ENCODE data around the gene CBX4. TPM values are rescaled to one million over a fixed set of nuclear protein-coding genes. Genes with fewer than 3 reads are reported as not detected.
A peak's percentile ranks its signal among the peaks of the same experiment; 100 is the strongest.

The CBX4 gene
- total RNA-seq (8.2 TPM), polyA plus RNA-seq (14.7 TPM)

DNA sequence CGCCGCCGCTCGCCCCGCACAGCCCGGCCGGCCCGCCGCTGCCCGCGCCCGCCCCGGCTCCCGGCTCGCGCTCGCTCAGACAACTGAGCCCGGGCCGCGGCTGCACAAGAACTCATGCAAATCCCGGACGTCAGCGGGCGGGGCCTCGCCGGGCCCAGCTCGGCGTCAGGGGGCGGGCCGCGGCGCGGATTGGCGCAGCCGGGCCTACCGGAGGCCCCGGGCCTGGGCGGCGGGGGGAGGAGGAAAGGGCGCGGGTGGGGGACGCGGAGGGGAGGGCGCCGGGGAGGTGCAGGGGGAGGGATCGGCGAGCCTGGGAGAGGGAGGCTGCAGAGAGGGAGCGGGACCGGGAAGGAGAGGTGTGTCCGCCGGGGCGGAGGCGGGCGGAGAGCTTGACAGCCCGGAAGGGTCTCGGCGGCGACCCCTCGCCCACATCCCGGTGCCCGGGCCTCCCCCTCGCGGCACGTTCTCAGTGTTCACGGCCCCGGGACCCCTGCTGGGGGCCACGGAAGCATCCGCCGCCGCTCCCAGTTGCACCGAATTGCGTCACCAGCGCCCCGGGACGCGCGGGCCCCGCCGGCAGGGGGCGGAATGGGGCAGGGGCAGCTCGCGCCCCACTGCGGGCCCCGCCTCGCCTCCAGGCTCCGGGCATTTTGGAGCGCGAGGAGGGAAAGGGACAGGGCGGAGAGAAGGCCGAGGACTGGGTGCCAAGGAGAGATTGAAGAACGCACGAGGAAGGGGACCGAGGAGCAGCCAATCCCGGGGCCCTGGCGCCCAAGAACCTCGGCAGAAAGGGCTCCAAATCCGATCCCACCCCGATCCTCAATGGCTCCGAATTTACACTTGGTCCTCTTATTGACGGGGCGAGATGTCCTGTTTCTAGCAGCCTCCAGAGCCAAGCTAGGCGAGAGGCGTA lies at the start of gene CBX4:
Gene CBX4, minus strand, starts transcription at position 85 of the 913 bp plus-strand sequence. CDS start 189 bp downstream, outside the sequence.
- DNase-seq (ENCODE audit: extremely low spot score): no peak
- Histone ChIP-seq H3K4me3 (ENCODE audit: low read depth, low read length) (peak within 1 kb of the TSS; percentile 77), H3K27ac (ENCODE audit: low read depth) (peak within 1 kb of the TSS; percentile 89), H3K4me1 (ENCODE audit: insufficient read depth) (peaks cover 4% of the 10 kb centered on the region), H3K36me3 (ENCODE audit: insufficient read depth) (no peaks in the 10 kb centered on the region)
- WGBS: under 1% methylated on average over 103 of the region's 103 CpGs

DNA sequence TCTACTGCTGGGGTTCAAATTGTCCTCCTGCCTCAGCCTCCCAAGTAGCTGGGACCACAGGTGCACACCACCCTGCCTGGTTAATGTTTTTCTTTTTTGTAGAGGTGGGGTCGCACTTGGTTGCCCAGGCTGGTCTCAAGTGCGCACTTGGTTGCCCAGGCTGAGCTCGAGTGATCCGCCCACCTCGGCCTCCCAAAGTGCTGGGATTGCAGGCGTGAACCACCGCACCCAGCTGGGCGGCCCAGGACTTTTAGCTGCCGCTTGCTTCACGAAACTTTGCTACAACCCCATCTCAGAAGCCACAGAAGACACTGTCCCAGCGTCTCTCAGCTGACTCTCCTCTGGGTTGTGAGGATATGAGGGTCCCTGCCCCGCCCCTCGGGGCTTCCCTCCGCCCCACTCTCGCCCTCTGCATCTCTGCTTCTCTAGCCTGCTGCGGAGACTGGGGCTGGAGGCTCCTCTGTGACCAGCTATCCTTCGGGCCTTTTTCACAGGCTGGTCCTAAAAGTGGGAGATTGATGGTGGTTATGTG lies 48.8 kb upstream of the CBX4 start:
- H3K36me3 ChIP-seq (ENCODE audit: insufficient read depth): no peaks in the 10 kb centered on the region
- no peak for DNase-seq (ENCODE audit: extremely low spot score)
- H3K4me1 ChIP-seq (ENCODE audit: insufficient read depth): no peaks in the 10 kb centered on the region
- no peak overlapping the region for H3K27ac ChIP-seq (ENCODE audit: low read depth)
- 91% methylated on average over 17 of the region's 17 CpGs for WGBS
- no peak overlapping the region for H3K4me3 ChIP-seq (ENCODE audit: low read depth, low read length)

DNA sequence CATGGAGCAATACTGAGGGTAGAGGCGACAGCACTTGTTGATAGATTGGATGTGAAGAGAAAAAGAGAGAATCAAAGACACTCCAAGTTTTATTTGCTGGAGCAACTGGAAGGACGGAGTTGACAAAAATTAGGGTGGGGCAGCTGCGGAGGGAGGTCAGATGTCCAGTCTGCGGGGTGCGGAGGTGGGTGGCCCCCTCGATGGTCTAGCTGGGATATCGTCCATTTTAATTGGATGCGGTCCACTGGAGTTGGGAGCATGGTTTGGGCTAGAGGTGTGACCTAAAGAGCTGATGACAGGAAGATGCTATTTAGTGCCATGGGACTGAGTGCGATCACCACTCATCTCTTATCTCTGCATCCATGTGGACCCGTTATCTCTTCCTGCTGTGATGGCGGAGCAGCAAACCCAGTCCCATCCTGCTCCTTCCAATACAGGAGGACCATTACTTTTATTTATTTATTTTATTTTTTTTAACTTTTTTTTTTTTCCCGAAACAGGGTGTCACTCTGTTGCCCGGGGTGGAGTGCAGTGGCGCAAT lies 48.3 kb upstream of the CBX4 start:
- no peaks in the 10 kb centered on the region for H3K4me1 ChIP-seq (ENCODE audit: insufficient read depth)
- DNase-seq (ENCODE audit: extremely low spot score): no peak
- H3K4me3 ChIP-seq (ENCODE audit: low read depth, low read length): no peak overlapping the region
- 70% methylated on average over 14 of the region's 14 CpGs for WGBS
- H3K36me3 ChIP-seq (ENCODE audit: insufficient read depth): no peaks in the 10 kb centered on the region
- no peak overlapping the region for H3K27ac ChIP-seq (ENCODE audit: low read depth)

DNA sequence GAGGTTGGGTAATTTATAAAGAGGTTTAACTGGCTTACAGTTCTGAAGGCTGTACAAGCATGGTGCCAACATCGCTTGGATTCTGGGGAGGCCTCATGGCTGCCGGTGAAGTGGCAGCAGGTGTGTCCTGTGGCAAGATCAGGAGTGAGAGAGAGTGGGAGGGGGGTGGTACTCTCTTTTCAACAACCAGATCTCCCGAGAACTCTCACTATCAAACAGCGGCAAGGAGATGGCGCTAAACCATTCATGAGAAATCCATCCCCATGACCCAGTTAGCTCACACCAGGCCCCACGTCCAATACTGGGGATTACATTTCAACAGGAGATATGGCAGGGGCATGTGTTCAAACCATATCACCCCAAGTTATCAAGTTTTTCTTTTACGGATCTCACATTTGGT lies 44.0 kb upstream of the CBX4 start:
- no peak for DNase-seq (ENCODE audit: extremely low spot score)
- Histone ChIP-seq H3K27ac (ENCODE audit: low read depth) (no peak overlapping the region), H3K4me3 (ENCODE audit: low read depth, low read length) (no peak overlapping the region), H3K36me3 (ENCODE audit: insufficient read depth) (no peaks in the 10 kb centered on the region), H3K4me1 (ENCODE audit: insufficient read depth) (no peaks in the 10 kb centered on the region)
- 70% methylated on average over 7 of the region's 7 CpGs for WGBS

DNA sequence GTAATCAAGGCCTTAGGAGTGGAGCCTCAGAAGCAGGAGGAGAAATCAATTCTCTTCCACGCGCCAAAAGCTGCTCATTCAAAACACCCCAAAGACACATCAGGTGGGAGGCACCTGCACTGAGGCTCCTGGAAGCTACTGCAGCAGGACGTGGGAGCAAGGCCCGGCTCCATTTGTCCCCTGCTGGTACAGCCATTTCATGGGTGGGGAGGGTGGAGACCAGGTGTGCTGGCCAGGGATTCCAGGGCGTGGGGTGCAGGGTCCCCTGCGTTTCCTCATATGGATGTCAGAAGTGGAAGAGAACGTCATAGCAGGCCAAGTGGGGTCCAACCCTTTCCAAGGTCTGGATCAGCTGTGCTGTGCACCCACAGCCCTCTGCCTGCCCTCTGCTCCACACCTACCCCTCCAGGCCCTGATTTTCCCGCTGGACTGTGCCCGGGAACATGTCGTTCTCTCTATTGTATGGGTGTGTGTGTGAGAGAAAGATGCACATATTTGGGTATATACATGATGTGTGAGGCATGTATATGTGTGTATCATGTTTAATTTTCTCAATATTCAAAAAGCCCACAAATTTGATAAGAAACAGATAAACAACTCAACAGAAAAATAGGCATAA lies 39.2 kb upstream of the CBX4 start:
- H3K36me3 ChIP-seq (ENCODE audit: insufficient read depth): no peaks in the 10 kb centered on the region
- no peak for DNase-seq (ENCODE audit: extremely low spot score)
- H3K4me3 ChIP-seq (ENCODE audit: low read depth, low read length): no peak overlapping the region
- WGBS: 82% methylated on average over 10 of the region's 10 CpGs
- H3K4me1 ChIP-seq (ENCODE audit: insufficient read depth): no peaks in the 10 kb centered on the region
- H3K27ac ChIP-seq (ENCODE audit: low read depth): no peak overlapping the region

DNA sequence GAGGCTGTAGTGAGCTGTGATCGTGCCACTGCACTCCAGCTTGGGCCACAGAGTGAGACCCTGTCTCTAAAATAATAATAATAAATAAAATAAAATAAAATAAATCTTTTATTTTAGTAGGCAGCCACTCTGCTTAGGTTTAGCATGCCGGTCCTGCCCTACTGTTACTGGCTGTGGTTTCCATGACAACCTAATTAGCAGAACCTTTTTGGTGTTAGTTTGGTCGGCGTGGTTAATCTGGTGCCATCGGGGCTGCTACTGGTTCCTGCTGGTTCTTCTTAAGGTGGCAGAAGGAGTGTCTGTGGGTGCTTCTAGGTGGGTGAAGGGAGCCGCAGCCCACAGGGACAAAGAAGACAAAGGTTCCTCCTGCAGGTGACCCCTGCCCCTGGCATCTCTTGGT lies 37.8 kb upstream of the CBX4 start:
- H3K36me3 ChIP-seq (ENCODE audit: insufficient read depth): no peaks in the 10 kb centered on the region
- DNase-seq (ENCODE audit: extremely low spot score): no peak
- no peaks in the 10 kb centered on the region for H3K4me1 ChIP-seq (ENCODE audit: insufficient read depth)
- H3K4me3 ChIP-seq (ENCODE audit: low read depth, low read length): no peak overlapping the region
- WGBS: 69% methylated on average over 6 of the region's 6 CpGs
- no peak overlapping the region for H3K27ac ChIP-seq (ENCODE audit: low read depth)

DNA sequence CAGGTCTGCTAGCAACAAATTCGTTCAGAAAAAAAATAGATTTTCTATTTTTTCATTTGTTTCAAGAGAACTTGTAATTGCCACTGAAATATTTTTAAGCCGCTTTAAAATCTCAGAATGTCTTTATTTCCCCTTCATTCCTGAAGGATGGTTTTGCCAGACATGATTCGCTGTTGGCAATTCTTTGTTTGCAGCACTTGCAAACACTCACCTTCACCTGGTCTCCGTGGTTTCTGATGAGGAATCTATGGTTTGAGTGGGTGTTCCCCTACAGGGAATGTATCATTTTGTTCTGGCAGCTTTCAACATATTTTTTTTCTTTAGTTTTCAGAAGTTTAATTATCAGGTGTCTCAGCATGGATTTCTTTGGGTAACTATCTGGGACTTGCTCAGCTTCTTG lies 36.3 kb upstream of the CBX4 start:
- DNase-seq (ENCODE audit: extremely low spot score): no peak
- Histone ChIP-seq H3K27ac (ENCODE audit: low read depth) (no peak overlapping the region), H3K4me3 (ENCODE audit: low read depth, low read length) (no peak overlapping the region), H3K4me1 (ENCODE audit: insufficient read depth) (no peaks in the 10 kb centered on the region), H3K36me3 (ENCODE audit: insufficient read depth) (no peaks in the 10 kb centered on the region)
- WGBS: 86% methylated on average over 4 of the region's 4 CpGs

DNA sequence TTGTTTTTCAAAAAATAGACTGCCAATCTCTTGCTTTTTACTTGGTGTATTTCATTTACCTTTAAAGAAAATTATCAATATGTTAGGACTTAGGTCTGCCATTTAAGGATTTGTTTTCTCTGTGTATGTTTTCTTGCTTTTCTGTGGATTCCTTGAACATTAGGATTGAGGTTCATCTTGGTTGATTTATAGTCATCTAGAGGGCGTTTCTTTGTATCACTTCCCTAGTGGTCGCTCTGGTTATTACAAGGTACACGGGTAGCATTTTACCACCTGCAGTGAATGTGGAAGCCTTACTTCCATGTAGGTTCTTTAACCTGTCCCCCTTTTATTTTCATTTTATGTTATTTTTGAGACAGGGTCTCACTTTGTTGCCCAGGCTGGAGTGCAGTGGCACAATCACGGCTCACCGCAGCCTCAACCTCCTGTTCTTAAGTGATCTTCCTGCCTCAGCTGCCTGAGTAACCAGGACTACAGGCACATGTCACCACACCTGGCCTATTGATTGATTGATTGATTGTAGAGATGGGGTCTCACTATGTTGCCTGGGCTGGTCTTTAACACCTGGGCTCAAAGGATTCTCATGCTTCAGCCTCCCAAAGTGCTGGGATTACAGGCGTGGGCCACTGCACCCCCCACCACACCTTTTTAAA lies 35.2 kb upstream of the CBX4 start:
- Histone ChIP-seq H3K4me3 (ENCODE audit: low read depth, low read length) (no peak overlapping the region), H3K4me1 (ENCODE audit: insufficient read depth) (no peaks in the 10 kb centered on the region), H3K27ac (ENCODE audit: low read depth) (no peak overlapping the region), H3K36me3 (ENCODE audit: insufficient read depth) (no peaks in the 10 kb centered on the region)
- WGBS: 45% methylated on average over 6 of the region's 6 CpGs
- no peak for DNase-seq (ENCODE audit: extremely low spot score)

DNA sequence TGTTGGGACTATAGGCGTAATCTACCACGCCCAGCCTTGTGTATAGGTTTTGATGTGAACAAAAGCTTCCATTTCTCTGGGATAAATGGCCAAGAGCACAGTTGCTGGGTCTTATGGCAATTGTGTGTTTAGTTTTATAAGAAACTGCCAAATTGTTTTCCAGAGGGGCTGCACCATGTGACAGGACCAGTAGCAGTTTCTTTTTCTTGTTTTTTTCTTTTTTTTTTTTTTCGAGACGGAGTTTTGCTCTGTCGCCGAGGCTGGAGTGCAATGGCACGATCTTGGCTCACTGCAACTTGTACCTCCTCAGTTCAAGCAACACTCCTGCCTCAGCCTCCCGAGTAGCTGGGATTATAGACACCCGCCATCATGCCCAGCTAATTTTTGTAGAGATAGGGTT lies 34.3 kb upstream of the CBX4 start:
- no peak overlapping the region for H3K27ac ChIP-seq (ENCODE audit: low read depth)
- H3K36me3 ChIP-seq (ENCODE audit: insufficient read depth): no peaks in the 10 kb centered on the region
- H3K4me1 ChIP-seq (ENCODE audit: insufficient read depth): no peaks in the 10 kb centered on the region
- no peak for DNase-seq (ENCODE audit: extremely low spot score)
- 92% methylated on average over 9 of the region's 9 CpGs for WGBS
- no peak overlapping the region for H3K4me3 ChIP-seq (ENCODE audit: low read depth, low read length)

DNA sequence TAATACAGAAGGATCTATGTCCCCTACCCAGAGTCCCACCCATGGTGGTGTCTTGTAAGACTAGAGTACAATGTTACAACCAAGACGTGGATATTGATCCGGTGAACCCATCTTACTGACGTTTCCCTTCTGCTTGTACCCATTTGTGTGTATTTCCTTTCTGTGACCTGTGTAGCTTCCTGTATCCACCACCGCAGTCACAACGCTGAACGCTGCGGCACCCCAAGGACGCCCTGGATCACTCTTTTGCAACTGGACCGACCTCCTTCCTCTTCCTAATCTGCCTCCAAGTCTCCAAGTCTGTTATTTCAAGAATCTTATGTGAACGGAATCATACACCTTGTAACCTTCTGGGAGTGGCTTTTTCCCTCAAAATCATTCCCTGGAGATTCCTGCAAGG lies 33.5 kb upstream of the CBX4 start:
- no peak for DNase-seq (ENCODE audit: extremely low spot score)
- Histone ChIP-seq H3K4me1 (ENCODE audit: insufficient read depth) (no peaks in the 10 kb centered on the region), H3K27ac (ENCODE audit: low read depth) (no peak overlapping the region), H3K36me3 (ENCODE audit: insufficient read depth) (no peaks in the 10 kb centered on the region), H3K4me3 (ENCODE audit: low read depth, low read length) (no peak overlapping the region)
- WGBS: 77% methylated on average over 10 of the region's 10 CpGs

DNA sequence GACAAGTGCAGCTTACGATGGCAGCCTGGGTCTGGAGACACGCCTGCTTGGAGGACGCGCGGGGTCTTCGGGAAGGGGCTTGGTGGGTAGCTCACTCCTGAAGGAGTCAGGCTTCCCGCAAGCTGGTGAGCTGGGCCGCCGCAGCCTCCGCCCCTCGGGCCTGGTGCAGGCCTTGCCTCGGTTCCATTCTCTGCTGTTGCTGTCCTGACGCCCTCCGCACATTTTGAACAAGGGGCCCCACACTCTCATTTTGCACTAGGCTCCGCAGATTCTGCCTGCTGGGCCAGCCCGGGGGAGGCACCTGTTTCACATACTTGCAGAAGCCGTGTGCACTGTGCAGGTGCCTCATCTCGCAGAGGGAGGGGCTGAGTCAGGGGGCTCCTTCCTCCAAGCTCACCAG lies 31.9 kb upstream of the CBX4 start:
- Histone ChIP-seq H3K27ac (ENCODE audit: low read depth) (no peak overlapping the region), H3K36me3 (ENCODE audit: insufficient read depth) (no peaks in the 10 kb centered on the region), H3K4me3 (ENCODE audit: low read depth, low read length) (no peak overlapping the region), H3K4me1 (ENCODE audit: insufficient read depth) (no peaks in the 10 kb centered on the region)
- WGBS: 83% methylated on average over 18 of the region's 18 CpGs
- no peak for DNase-seq (ENCODE audit: extremely low spot score)

DNA sequence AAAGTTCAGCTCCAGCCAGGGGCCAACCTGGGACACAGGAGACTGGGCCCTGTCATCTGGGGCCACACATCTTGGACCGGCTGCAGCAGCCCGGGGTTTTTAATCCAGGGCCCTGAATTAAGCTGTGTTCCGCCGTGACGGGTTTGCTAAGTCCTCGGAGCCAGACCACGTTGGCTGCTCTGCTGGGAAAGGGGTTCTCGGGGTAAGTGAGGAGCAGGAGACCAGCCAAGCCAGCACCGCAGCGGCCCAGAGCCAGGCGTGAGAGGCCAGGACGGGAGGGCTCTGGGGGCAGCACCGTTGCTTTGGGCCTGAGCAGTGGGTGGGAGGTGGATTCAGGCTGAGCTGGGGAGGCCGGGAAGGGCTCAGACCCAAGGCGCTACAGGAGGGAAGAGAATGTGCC lies 31.3 kb upstream of the CBX4 start:
- no peaks in the 10 kb centered on the region for H3K4me1 ChIP-seq (ENCODE audit: insufficient read depth)
- H3K36me3 ChIP-seq (ENCODE audit: insufficient read depth): no peaks in the 10 kb centered on the region
- no peak for DNase-seq (ENCODE audit: extremely low spot score)
- H3K4me3 ChIP-seq (ENCODE audit: low read depth, low read length): no peak overlapping the region
- H3K27ac ChIP-seq (ENCODE audit: low read depth): no peak overlapping the region
- WGBS: 81% methylated on average over 15 of the region's 15 CpGs

DNA sequence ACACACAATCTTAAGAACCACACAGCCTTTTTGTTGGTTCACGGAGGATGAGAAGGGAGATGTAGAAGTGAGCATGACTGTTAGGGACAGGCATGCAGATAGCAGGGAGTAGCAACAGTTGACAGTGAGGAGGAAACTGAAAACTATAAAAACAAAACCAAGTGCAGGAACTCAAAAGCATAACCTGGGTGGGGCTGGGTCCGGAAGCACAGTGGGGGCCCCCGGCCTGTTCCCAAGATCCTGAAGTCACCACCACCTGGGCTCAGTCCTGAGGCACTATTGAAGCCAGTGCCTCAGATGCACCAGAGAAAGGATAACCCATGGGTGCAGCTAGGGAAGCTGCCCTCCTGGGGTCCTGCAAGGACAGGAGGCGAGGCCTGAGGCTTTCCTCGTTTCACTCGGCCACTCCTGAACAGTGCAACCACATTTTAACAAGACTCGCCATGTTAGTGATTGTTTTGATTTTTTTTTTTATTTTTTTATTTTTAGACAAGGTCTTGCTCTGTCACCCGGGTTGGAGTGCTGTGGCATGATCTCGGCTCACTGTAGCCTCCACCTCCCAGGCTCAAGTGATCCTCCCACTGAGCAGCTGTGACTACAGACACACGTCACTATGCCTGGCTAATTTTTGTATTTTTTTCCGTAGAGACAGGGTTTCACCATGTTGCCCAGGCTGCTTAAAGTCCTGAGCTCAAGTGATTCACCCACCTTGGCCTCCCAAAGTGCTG lies 27.7 kb upstream of the CBX4 start:
- WGBS: 75% methylated on average over 11 of the region's 11 CpGs
- Histone ChIP-seq H3K4me3 (ENCODE audit: low read depth, low read length) (no peak overlapping the region), H3K36me3 (ENCODE audit: insufficient read depth) (no peaks in the 10 kb centered on the region), H3K27ac (ENCODE audit: low read depth) (no peak overlapping the region), H3K4me1 (ENCODE audit: insufficient read depth) (no peaks in the 10 kb centered on the region)
- no peak for DNase-seq (ENCODE audit: extremely low spot score)

All from urinary bladder (tissue), 4 donors.